ENCODE measurements around the gene MRGPRD. TPM values are rescaled to one million over a fixed set of nuclear protein-coding genes. Genes with fewer than 3 reads are reported as not detected.

MRGPRD gene
- total RNA-seq, 2 experiments from 2014 or later, result not detected

- H3K9me2 ChIP-seq (ENCODE audit: insufficient read depth, low read length), result no peaks in the 10 kb centered on the region
- H3K4me2 ChIP-seq (ENCODE audit: low read length), result no peak overlapping the region
- H3K79me2 ChIP-seq (ENCODE audit: insufficient read depth, low read depth, low read length), result no peaks in the 10 kb centered on the region
- DNase-seq (ENCODE audit: low spot score), result no peak
- H3K9me3 ChIP-seq (ENCODE audit: low read length), result no peaks in the 10 kb centered on the region
- H3K4me1 ChIP-seq (ENCODE audit: insufficient read depth, low read length, poor library complexity, severe bottlenecking), result no peaks in the 10 kb centered on the region
- H2AFZ ChIP-seq (ENCODE audit: low read length), result no peak overlapping the region
- ChIA-PET CTCF (ENCODE audit: unreplicated experiment) (no interaction called here), POLR2A (no interaction called here)
- H4K20me1 ChIP-seq (ENCODE audit: insufficient read depth, low read length), result no peaks in the 10 kb centered on the region
- intact Hi-C loops (cut with micrococcal nuclease; ENCODE audit: unreplicated experiment), result no loop called here
- TF ChIP-seq CTCF (conservative IDR thresholded peaks at IDR 0.05; ENCODE audit: low read length) (no peak), EZH2phosphoT487 (IDR thresholded peaks at IDR 0.05; ENCODE audit: borderline replicate concordance, low read depth, low read length) (no peak)
- H3K4me3 ChIP-seq (ENCODE audit: low read depth, low read length, poor library complexity, severe bottlenecking), result no peak overlapping the region
- H3K36me3 ChIP-seq (ENCODE audit: insufficient read depth, low read length), result no peaks in the 10 kb centered on the region
- no peak overlapping the region for H3K27ac ChIP-seq (ENCODE audit: low read depth, low read length, poor library complexity, severe bottlenecking)
- BruUV-seq (replicated peaks), result no TSS peak
Measured at GRCh38 chr11:68959465-68960293, 21.1 kb downstream of the MRGPRD start.

- ChIA-PET POLR2A (interaction anchor here (0.7 kb wide), 1 partner anchor 90 kb away, joined by 6 read pairs; no protein-coding TSS in a partner anchor), CTCF (ENCODE audit: unreplicated experiment) (no interaction called here)
- no peaks in the 10 kb centered on the region for H3K36me3 ChIP-seq (ENCODE audit: insufficient read depth, low read length)
- no peak overlapping the region for H3K4me3 ChIP-seq (ENCODE audit: low read depth, low read length, poor library complexity, severe bottlenecking)
- BruUV-seq (replicated peaks), result no TSS peak
- H3K27ac ChIP-seq (ENCODE audit: low read depth, low read length, poor library complexity, severe bottlenecking), result no peak overlapping the region
- no peak overlapping the region for H2AFZ ChIP-seq (ENCODE audit: low read length)
- no peaks in the 10 kb centered on the region for H3K4me1 ChIP-seq (ENCODE audit: insufficient read depth, low read length, poor library complexity, severe bottlenecking)
- no peaks in the 10 kb centered on the region for H4K20me1 ChIP-seq (ENCODE audit: insufficient read depth, low read length)
- no peaks in the 10 kb centered on the region for H3K9me3 ChIP-seq (ENCODE audit: low read length)
- DNase-seq (ENCODE audit: low spot score), result no peak
- no peaks in the 10 kb centered on the region for H3K79me2 ChIP-seq (ENCODE audit: insufficient read depth, low read depth, low read length)
- TF ChIP-seq CTCF (conservative IDR thresholded peaks at IDR 0.05; ENCODE audit: low read length), result no peak
- TF ChIP-seq EZH2phosphoT487 (IDR thresholded peaks at IDR 0.05; ENCODE audit: borderline replicate concordance, low read depth, low read length), result no peak
- H3K9me2 ChIP-seq (ENCODE audit: insufficient read depth, low read length), result no peaks in the 10 kb centered on the region
- no peak overlapping the region for H3K4me2 ChIP-seq (ENCODE audit: low read length)
- intact Hi-C loops (cut with micrococcal nuclease; ENCODE audit: unreplicated experiment), result no loop called here
Measured at GRCh38 chr11:68958211-68958610, 22.6 kb downstream of the MRGPRD start.

- no peak for DNase-seq (ENCODE audit: low spot score)
- no peaks in the 10 kb centered on the region for H3K9me3 ChIP-seq (ENCODE audit: low read length)
- H3K79me2 ChIP-seq (ENCODE audit: insufficient read depth, low read depth, low read length), result no peaks in the 10 kb centered on the region
- intact Hi-C loops (cut with micrococcal nuclease; ENCODE audit: unreplicated experiment), result loop anchor here (2.0 kb wide), 1 partner anchor 132 kb away; no protein-coding TSS in a partner anchor
- H3K4me2 ChIP-seq (ENCODE audit: low read length), result no peak overlapping the region
- no peaks in the 10 kb centered on the region for H4K20me1 ChIP-seq (ENCODE audit: insufficient read depth, low read length)
- CTCF ChIA-PET (ENCODE audit: unreplicated experiment), result no interaction called here
- no peaks in the 10 kb centered on the region for H3K9me2 ChIP-seq (ENCODE audit: insufficient read depth, low read length)
- no peaks in the 10 kb centered on the region for H3K36me3 ChIP-seq (ENCODE audit: insufficient read depth, low read length)
- H3K4me1 ChIP-seq (ENCODE audit: insufficient read depth, low read length, poor library complexity, severe bottlenecking), result no peaks in the 10 kb centered on the region
- H3K4me3 ChIP-seq (ENCODE audit: low read depth, low read length, poor library complexity, severe bottlenecking), result no peak overlapping the region
- POLR2A ChIA-PET, result no interaction called here
- no peak for TF ChIP-seq EZH2phosphoT487 (IDR thresholded peaks at IDR 0.05; ENCODE audit: borderline replicate concordance, low read depth, low read length)
- no peak for TF ChIP-seq CTCF (conservative IDR thresholded peaks at IDR 0.05; ENCODE audit: low read length)
- H2AFZ ChIP-seq (ENCODE audit: low read length), result no peak overlapping the region
- no peak overlapping the region for H3K27ac ChIP-seq (ENCODE audit: low read depth, low read length, poor library complexity, severe bottlenecking)
- no TSS peak for BruUV-seq (replicated peaks)
Measured at GRCh38 chr11:68956547-68957254, 24.1 kb downstream of the MRGPRD start.
